Activated CD8-positive, alpha-beta T cell treated with anti-CD3 and anti-CD28 coated beads for 36 hours (primary cell): ENCODE measurements around the gene LCE3D. TPM values are rescaled to one million over a fixed set of nuclear protein-coding genes. Genes with fewer than 3 reads are reported as not detected.
A peak's percentile ranks its signal among the peaks of the same experiment; 100 is the strongest.
"Not testable (repeated sequence)": the region's sequence is repeated elsewhere in the genome, so short reads cannot be mapped to it uniquely, and the experiment has no call there.

Experiments
- ATAC-seq: fragments of 200-7000 bp; cut with Tn5 transposase; one replicate; pipeline ENCODE4 v1.10.0; 2021; ENCODE audit warnings: mild to moderate bottlenecking, moderate library complexity
- CTCF ChIA-PET: fragments of 350-600 bp; sonication (Branson Sonifier 250); formaldehyde crosslinking; loops from one replicate; lab custom pipeline; 2021; ENCODE audit warnings: antibody characterized with exemption; lab: Charles Lee
- POLR2A ChIA-PET: fragments of 350-600 bp; sonication (Branson Sonifier 250); formaldehyde crosslinking; loops from one replicate; lab custom pipeline; 2021; ENCODE audit warnings: antibody characterized with exemption; lab: Charles Lee
- DNase-seq: peaks from one replicate; pipeline ENCODE4 v3.0.0-alpha.2; 2020
- H3K27ac Mint-ChIP-seq: one replicate; pipeline ENCODE4 v1.8.0; 2021; ENCODE audit warnings: mild to moderate bottlenecking, mixed read lengths
- H3K27me3 Mint-ChIP-seq: one replicate; pipeline ENCODE4 v1.8.0; 2021; ENCODE audit warnings: mixed read lengths
- H3K36me3 Mint-ChIP-seq: one replicate; pipeline ENCODE4 v1.8.0; 2021; ENCODE audit warnings: low read depth, mixed read lengths
- H3K4me1 Mint-ChIP-seq: one replicate; pipeline ENCODE4 v1.8.0; 2021; ENCODE audit warnings: low read depth, mixed read lengths
- H3K4me3 Mint-ChIP-seq: one replicate; pipeline ENCODE4 v1.8.0; 2021; ENCODE audit warnings: mild to moderate bottlenecking, moderate library complexity, mixed read lengths
- H3K9me3 Mint-ChIP-seq: one replicate; pipeline ENCODE4 v1.8.0; 2021; ENCODE audit warnings: mixed read lengths
- intact Hi-C: fragments of 100-400 bp; cut with micrococcal nuclease; formaldehyde crosslinking; loops from one replicate; pipeline ENCODE4 v1.10.0; 2022
- total RNA-seq, 2 experiments: library from RNA; stranded (reverse); gene quantifications; one replicate each; pipeline ENCODE4 v1.2.3, GENCODE V29; 2021
- TF ChIP-seq, protein P1 (sequence below): fragments of 200-600 bp; IDR thresholded peaks from one replicate; pipeline ENCODE4 v1.8.0; 2022; ENCODE audit warnings: antibody characterized with exemption, mild to moderate bottlenecking

The LCE3D gene
- total RNA-seq, 2 experiments from 2014 or later: not detected

DNA sequence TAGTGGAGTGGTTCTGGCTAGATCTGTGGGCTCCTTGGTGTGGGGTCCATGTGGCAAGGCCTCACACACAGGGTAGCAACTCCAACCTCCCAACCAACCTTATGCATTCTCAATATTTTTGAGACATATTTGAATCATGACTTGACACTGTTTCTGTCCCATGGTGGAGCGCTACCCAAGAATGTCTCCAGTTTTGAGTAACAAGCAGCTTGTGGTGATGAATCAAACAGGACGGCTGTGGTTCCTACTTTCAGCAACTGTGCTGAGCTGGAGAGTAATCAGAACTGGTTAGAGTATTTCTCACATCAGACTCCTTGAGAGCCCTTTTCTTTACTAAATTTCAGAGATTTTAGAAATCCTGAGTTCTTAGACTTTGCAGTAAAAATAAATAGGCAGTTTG, 3.1 kb downstream of the LCE3D start:
- DNase-seq: peak; percentile 5
- no peak overlapping the region for H3K4me3 Mint-ChIP-seq
- intact Hi-C loops: no loop called here

DNA sequence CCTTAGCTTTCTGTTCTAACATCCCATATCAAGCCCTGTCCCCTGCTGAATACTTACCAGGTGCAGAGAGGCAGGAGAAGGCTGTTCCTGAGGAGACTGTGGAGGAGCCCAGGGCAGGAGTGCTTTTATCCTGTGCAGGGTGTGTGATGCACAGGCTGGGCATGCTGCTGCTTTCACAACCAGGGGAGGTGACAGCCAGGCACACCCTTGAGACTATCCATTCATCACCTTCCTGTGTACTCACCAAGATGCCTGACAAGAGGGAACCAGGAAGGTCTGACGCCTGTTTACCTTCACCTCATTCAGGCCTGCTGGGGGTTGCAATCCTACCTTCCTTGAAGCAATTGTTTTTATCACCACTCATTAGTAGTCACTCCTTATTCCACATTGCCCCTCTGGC, 13.6 kb downstream of the LCE3D start, which contains the start of gene LCE3E:
TSS of gene LCE3E (minus strand) at position 100 of the 400 bp plus-strand sequence. CDS start 572 bp downstream, outside the sequence.
- DNase-seq (no peak), ATAC-seq (no peak)
- CTCF ChIA-PET: no interaction called here
- POLR2A ChIA-PET: no interaction called here
- Mint-ChIP-seq H3K36me3 (no peaks in the 10 kb centered on the region), H3K27ac (no peak within 1 kb of the TSS), H3K9me3 (peaks cover 8% of the 10 kb centered on the region), H3K27me3 (peaks cover 21% of the 10 kb centered on the region), H3K4me3 (no peak within 1 kb of the TSS), H3K4me1 (no peaks in the 10 kb centered on the region)
- TF ChIP-seq, protein P1, sequence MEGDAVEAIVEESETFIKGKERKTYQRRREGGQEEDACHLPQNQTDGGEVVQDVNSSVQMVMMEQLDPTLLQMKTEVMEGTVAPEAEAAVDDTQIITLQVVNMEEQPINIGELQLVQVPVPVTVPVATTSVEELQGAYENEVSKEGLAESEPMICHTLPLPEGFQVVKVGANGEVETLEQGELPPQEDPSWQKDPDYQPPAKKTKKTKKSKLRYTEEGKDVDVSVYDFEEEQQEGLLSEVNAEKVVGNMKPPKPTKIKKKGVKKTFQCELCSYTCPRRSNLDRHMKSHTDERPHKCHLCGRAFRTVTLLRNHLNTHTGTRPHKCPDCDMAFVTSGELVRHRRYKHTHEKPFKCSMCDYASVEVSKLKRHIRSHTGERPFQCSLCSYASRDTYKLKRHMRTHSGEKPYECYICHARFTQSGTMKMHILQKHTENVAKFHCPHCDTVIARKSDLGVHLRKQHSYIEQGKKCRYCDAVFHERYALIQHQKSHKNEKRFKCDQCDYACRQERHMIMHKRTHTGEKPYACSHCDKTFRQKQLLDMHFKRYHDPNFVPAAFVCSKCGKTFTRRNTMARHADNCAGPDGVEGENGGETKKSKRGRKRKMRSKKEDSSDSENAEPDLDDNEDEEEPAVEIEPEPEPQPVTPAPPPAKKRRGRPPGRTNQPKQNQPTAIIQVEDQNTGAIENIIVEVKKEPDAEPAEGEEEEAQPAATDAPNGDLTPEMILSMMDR: no peak
- intact Hi-C loops: no loop called here

More for the DNA sequence above, 3.1 kb downstream of the LCE3D start:
- no peaks in the 10 kb centered on the region for H3K36me3 Mint-ChIP-seq
- no peaks in the 10 kb centered on the region for H3K9me3 Mint-ChIP-seq
- H3K27me3 Mint-ChIP-seq: peaks cover 18% of the 10 kb centered on the region
- no peak for ATAC-seq
- H3K27ac Mint-ChIP-seq: no peak overlapping the region
- ChIA-PET POLR2A (no interaction called here), CTCF (interaction anchor here (1.0 to 1.4 kb wide), 2 partner anchors 45 to 97 kb away, joined by 3 read pairs; no protein-coding TSS in a partner anchor)
- TF ChIP-seq, protein P1: no peak
- no peaks in the 10 kb centered on the region for H3K4me1 Mint-ChIP-seq

DNA sequence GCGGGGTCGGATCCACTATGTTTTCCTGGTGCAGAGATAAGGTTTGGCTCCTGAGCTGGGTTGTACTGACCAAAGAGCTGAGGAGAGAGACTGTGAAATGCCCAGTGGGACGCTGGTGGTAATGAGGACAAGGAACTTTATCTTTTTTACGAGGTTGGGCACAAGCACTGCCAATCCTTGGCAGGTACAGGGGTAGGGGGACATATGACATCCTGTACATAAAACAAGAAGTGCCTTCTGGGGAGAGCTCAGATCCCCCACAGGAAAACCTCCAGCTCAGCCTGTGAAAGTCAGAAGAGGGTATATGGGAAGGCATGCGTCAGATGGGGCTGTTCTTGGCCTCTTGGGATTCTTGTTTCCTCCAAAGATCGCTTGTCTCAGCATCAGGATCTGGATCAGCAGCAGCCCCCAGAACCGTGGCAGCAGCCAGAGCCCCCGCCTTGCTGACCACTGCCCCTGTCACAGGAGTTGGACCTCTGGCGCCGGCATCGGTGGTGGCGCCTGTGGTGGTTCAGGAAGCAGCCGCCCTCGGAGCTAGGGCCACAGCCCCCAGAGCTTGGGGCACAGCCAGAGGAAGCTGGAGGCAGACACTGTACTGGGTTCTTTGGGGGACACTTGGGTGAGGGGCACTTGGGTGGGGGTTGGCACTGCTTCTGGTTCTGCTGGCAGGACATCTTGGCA, 14.6 kb downstream of the LCE3D start:
- POLR2A ChIA-PET: no interaction called here

DNA sequence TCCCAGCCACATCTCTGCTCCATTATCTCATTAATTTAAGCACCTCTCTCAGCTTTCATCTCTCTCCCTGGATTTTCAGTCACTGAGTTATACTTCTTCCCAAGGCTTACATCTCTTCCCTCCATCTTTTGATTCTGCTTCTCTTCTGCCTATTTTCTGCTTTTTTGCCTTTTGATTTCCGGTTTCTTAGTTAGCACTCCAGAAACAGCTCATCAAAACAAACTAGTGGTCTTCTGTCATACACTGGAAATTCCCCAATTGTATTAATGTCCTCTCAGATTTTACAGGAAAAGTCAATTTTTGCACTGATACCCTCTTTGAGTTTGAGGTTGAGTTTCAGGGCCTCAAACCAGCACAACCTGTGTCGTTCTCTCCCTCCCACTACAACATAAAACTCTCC, 15.2 kb downstream of the LCE3D start:
- TF ChIP-seq, protein P1: no peak
- Mint-ChIP-seq H3K9me3 (peaks cover 8% of the 10 kb centered on the region), H3K27ac (no peak overlapping the region)

More for the DNA sequence above, 14.6 kb downstream of the LCE3D start:
- ATAC-seq: no peak
- DNase-seq: no peak
- H3K36me3 Mint-ChIP-seq: no peaks in the 10 kb centered on the region
- no peak overlapping the region for H3K4me3 Mint-ChIP-seq
- peaks cover 11% of the 10 kb centered on the region for H3K27me3 Mint-ChIP-seq
- H3K27ac Mint-ChIP-seq: no peak overlapping the region
- intact Hi-C loops: no loop called here
- CTCF ChIA-PET: no interaction called here
- peaks cover 8% of the 10 kb centered on the region for H3K9me3 Mint-ChIP-seq
- H3K4me1 Mint-ChIP-seq: no peaks in the 10 kb centered on the region
- TF ChIP-seq, protein P1: no peak

DNA sequence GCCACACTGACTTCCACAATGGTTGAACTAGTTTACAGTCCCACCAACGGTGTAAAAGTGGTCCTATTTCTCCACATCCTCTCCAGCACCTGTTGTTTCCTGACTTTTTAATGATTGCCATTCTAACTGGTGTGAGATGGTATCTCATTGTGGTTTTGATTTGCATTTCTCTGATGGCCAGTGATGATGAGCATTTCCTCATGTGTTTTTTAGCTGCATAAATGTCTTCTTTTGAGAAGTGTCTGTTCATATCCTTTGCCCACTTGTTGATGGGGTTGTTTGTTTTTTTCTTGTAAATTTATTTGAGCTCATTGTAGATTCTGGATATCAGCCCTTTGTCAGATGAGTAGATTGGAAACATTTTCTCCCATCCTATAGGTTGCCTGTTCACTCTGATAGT, 32.0 kb downstream of the LCE3D start:
- H3K4me3 Mint-ChIP-seq, CTCF ChIA-PET, DNase-seq, POLR2A ChIA-PET, H3K9me3 Mint-ChIP-seq, ATAC-seq, H3K4me1 Mint-ChIP-seq, H3K36me3 Mint-ChIP-seq, H3K27ac Mint-ChIP-seq, intact Hi-C loops: not testable (repeated sequence)
- peaks cover 11% of the 10 kb centered on the region for H3K27me3 Mint-ChIP-seq

More for the DNA sequence above, 15.2 kb downstream of the LCE3D start:
- ChIA-PET CTCF (no interaction called here), POLR2A (no interaction called here)
- H3K27me3 Mint-ChIP-seq: peaks cover 10% of the 10 kb centered on the region
- ATAC-seq: no peak
- H3K36me3 Mint-ChIP-seq: no peaks in the 10 kb centered on the region
- H3K4me1 Mint-ChIP-seq: no peaks in the 10 kb centered on the region
- intact Hi-C loops: no loop called here
- DNase-seq: no peak
- no peak overlapping the region for H3K4me3 Mint-ChIP-seq
